ENCODE data around the gene OR10P1. TPM values are rescaled to one million over a fixed set of nuclear protein-coding genes. Genes with fewer than 3 reads are reported as not detected.

Gene OR10P1
- total RNA-seq, 1 donor from 2014 or later, result not detected

- no peak for DNase-seq (ENCODE audit: low spot score)
- Mint-ChIP-seq H3K27ac (ENCODE audit: unreplicated experiment) (no peak overlapping the region), H3K36me3 (ENCODE audit: low read depth, unreplicated experiment) (peaks cover 6% of the 10 kb centered on the region), H3K9me3 (ENCODE audit: unreplicated experiment) (peaks cover 11% of the 10 kb centered on the region), H3K27me3 (ENCODE audit: unreplicated experiment) (no peaks in the 10 kb centered on the region), H3K4me3 (ENCODE audit: unreplicated experiment) (no peak overlapping the region), H3K4me1 (ENCODE audit: unreplicated experiment) (no peaks in the 10 kb centered on the region)
- TF ChIP-seq CTCF (IDR thresholded peaks at IDR 0.05; ENCODE audit: unreplicated experiment), result no peak
Measured at GRCh38 chr12:55651299-55651683, 14.6 kb downstream of the OR10P1 start.

GRCh38 chr12:55652352-55652751 lies 15.7 kb downstream of the OR10P1 start:
- no peaks in the 10 kb centered on the region for H3K4me1 Mint-ChIP-seq (ENCODE audit: unreplicated experiment)
- H3K27me3 Mint-ChIP-seq (ENCODE audit: unreplicated experiment), result no peaks in the 10 kb centered on the region
- peaks cover 7% of the 10 kb centered on the region for H3K9me3 Mint-ChIP-seq (ENCODE audit: unreplicated experiment)
- H3K36me3 Mint-ChIP-seq (ENCODE audit: low read depth, unreplicated experiment), result peaks cover 6% of the 10 kb centered on the region
- H3K27ac Mint-ChIP-seq (ENCODE audit: unreplicated experiment), result no peak overlapping the region
- DNase-seq (ENCODE audit: low spot score), result no peak
- TF ChIP-seq CTCF (IDR thresholded peaks at IDR 0.05; ENCODE audit: unreplicated experiment), result no peak
- H3K4me3 Mint-ChIP-seq (ENCODE audit: unreplicated experiment), result no peak overlapping the region

GRCh38 chr12:55653031-55653430 lies 16.3 kb downstream of the OR10P1 start:
- peaks cover 2% of the 10 kb centered on the region for H3K27me3 Mint-ChIP-seq (ENCODE audit: unreplicated experiment)
- peaks cover 6% of the 10 kb centered on the region for H3K36me3 Mint-ChIP-seq (ENCODE audit: low read depth, unreplicated experiment)
- no peak overlapping the region for H3K27ac Mint-ChIP-seq (ENCODE audit: unreplicated experiment)
- H3K9me3 Mint-ChIP-seq (ENCODE audit: unreplicated experiment), result peaks cover 7% of the 10 kb centered on the region
- TF ChIP-seq CTCF (IDR thresholded peaks at IDR 0.05; ENCODE audit: unreplicated experiment), result no peak
- H3K4me1 Mint-ChIP-seq (ENCODE audit: unreplicated experiment), result no peaks in the 10 kb centered on the region
- DNase-seq (ENCODE audit: low spot score), result no peak
- no peak overlapping the region for H3K4me3 Mint-ChIP-seq (ENCODE audit: unreplicated experiment)

- Mint-ChIP-seq H3K4me3 (ENCODE audit: unreplicated experiment) (no peak overlapping the region), H3K36me3 (ENCODE audit: low read depth, unreplicated experiment) (peaks cover 4% of the 10 kb centered on the region), H3K27ac (ENCODE audit: unreplicated experiment) (no peak overlapping the region), H3K27me3 (ENCODE audit: unreplicated experiment) (peaks cover 7% of the 10 kb centered on the region), H3K4me1 (ENCODE audit: unreplicated experiment) (no peaks in the 10 kb centered on the region), H3K9me3 (ENCODE audit: unreplicated experiment) (peaks cover under 1% of the 10 kb centered on the region)
- no peak for TF ChIP-seq CTCF (IDR thresholded peaks at IDR 0.05; ENCODE audit: unreplicated experiment)
- no peak for DNase-seq (ENCODE audit: low spot score)
Measured at GRCh38 chr12:55654511-55655214, 18.0 kb downstream of the OR10P1 start.

- Mint-ChIP-seq H3K4me1 (ENCODE audit: unreplicated experiment) (no peaks in the 10 kb centered on the region), H3K36me3 (ENCODE audit: low read depth, unreplicated experiment) (no peaks in the 10 kb centered on the region), H3K4me3 (ENCODE audit: unreplicated experiment) (no peak overlapping the region), H3K9me3 (ENCODE audit: unreplicated experiment) (no peaks in the 10 kb centered on the region), H3K27me3 (ENCODE audit: unreplicated experiment) (peaks cover 8% of the 10 kb centered on the region), H3K27ac (ENCODE audit: unreplicated experiment) (no peak overlapping the region)
- no peak for TF ChIP-seq CTCF (IDR thresholded peaks at IDR 0.05; ENCODE audit: unreplicated experiment)
- DNase-seq (ENCODE audit: low spot score), result no peak
Measured at GRCh38 chr12:55657212-55657611, 20.5 kb downstream of the OR10P1 start.

Measured in endothelial cell (in vitro differentiated cells).